Astrocyte (in vitro differentiated cells and primary cell): ENCODE measurements around the gene TRAPPC10. TPM values are rescaled to one million over a fixed set of nuclear protein-coding genes. Genes with fewer than 3 reads are reported as not detected.

ENCODE experiments used
- DNase-seq: peaks from one replicate; pipeline ENCODE4 v3.0.0-alpha.2; 2010; ENCODE audit warnings: low read depth
- FAIRE-seq: peaks from 2 replicates; lab custom pipeline; 2011; peaks lifted over from hg19 to GRCh38; lab: Jason Lieb, UNC
- H2AFZ ChIP-seq: 2 replicates; pipeline ENCODE4 v1.6.0; 2012; ENCODE audit warnings: low read depth, low read length, inconsistent platforms
- H3K27ac ChIP-seq: 2 replicates; pipeline ENCODE4 v1.5.1; 2011; ENCODE audit warnings: low read depth, low read length, inconsistent platforms
- H3K27me3 ChIP-seq: 2 replicates; pipeline ENCODE4 v1.6.0; 2011; ENCODE audit warnings: low read length, inconsistent platforms; ENCODE audit not compliant: insufficient read depth
- H3K36me3 ChIP-seq: 2 replicates; pipeline ENCODE4 v1.5.1; 2011; ENCODE audit warnings: low read length, inconsistent platforms; ENCODE audit not compliant: insufficient read depth
- H3K4me1 ChIP-seq: 2 replicates; pipeline ENCODE4 v1.5.1; 2011; ENCODE audit warnings: low read length, inconsistent platforms; ENCODE audit not compliant: insufficient read depth
- H3K4me2 ChIP-seq: 2 replicates; pipeline ENCODE4 v1.6.0; 2012; ENCODE audit warnings: low read length, inconsistent platforms
- H3K4me3 ChIP-seq: 2 replicates; pipeline ENCODE4 v1.5.1; 2011; ENCODE audit warnings: low read depth, mild to moderate bottlenecking, low read length, inconsistent platforms; ENCODE audit not compliant: insufficient read depth
- H3K79me2 ChIP-seq: 2 replicates; pipeline ENCODE4 v1.6.0; 2012; ENCODE audit warnings: mild to moderate bottlenecking, low read length, inconsistent platforms; ENCODE audit not compliant: insufficient read depth
- H3K9ac ChIP-seq: 2 replicates; pipeline ENCODE4 v1.6.0; 2012; ENCODE audit warnings: mild to moderate bottlenecking, low read length, inconsistent platforms
- H3K9me3 ChIP-seq: 2 replicates; pipeline ENCODE4 v1.5.1; 2012; ENCODE audit warnings: low read depth, mild to moderate bottlenecking, low read length, inconsistent platforms; ENCODE audit not compliant: insufficient read depth
- H4K20me1 ChIP-seq: 2 replicates; pipeline ENCODE4 v1.6.0; 2012; ENCODE audit warnings: low read length, inconsistent platforms; ENCODE audit not compliant: insufficient read depth
- H3K27ac Mint-ChIP-seq: one replicate; pipeline ENCODE4 v1.8.0; 2021; ENCODE audit warnings: mild to moderate bottlenecking, mixed read lengths; ENCODE audit not compliant: unreplicated experiment
- H3K27me3 Mint-ChIP-seq: one replicate; pipeline ENCODE4 v1.8.0; 2021; ENCODE audit warnings: low read depth, mixed read lengths; ENCODE audit not compliant: unreplicated experiment
- H3K36me3 Mint-ChIP-seq: one replicate; pipeline ENCODE4 v1.8.0; 2021; ENCODE audit warnings: low read depth, mixed read lengths; ENCODE audit not compliant: unreplicated experiment
- H3K4me1 Mint-ChIP-seq: one replicate; pipeline ENCODE4 v1.8.0; 2021; ENCODE audit warnings: low read depth, mixed read lengths; ENCODE audit not compliant: unreplicated experiment
- H3K4me3 Mint-ChIP-seq: one replicate; pipeline ENCODE4 v1.8.0; 2021; ENCODE audit warnings: mild to moderate bottlenecking, moderate library complexity, mixed read lengths; ENCODE audit not compliant: unreplicated experiment
- H3K9me3 Mint-ChIP-seq: one replicate; pipeline ENCODE4 v1.8.0; 2021; ENCODE audit warnings: mild to moderate bottlenecking, mixed read lengths; ENCODE audit not compliant: unreplicated experiment
- CTCF ChIP-seq: IDR thresholded peaks from 2 replicates; pipeline ENCODE4 v1.5.1; 2011; ENCODE audit warnings: low read depth, mild to moderate bottlenecking, inconsistent platforms, low read length, moderate library complexity; ENCODE audit not compliant: insufficient read depth
- EZH2 ChIP-seq: IDR thresholded peaks from 2 replicates; pipeline ENCODE4 v1.6.1; 2012; ENCODE audit warnings: mild to moderate bottlenecking, low read length, inconsistent platforms; ENCODE audit not compliant: insufficient read depth
- total RNA-seq: library from RNA; stranded (reverse); gene quantifications from 2 replicates; pipeline ENCODE4 v1.2.1, GENCODE V29; 2021

The TRAPPC10 gene
- total RNA-seq, 1 donor from 2014 or later = 45.7 TPM

DNA sequence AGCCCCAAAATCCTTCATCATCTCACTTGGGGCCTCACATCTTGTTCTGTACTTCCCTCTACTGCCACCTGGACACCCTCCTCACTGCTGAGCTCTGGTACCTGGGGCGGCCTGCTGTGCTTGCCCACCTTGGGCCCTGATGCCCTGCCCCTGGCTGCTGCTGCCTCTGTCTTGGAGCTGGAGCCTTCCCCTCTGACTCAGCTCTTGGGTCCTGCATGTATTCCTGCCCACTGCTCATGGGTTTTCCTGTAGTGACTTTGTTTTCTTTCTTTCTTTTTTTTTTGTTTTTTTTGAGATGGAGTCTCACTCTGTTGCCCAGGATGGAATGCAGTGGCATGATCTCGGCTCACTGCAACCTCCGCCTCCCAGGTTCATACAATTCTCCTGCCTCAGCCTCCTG lies 37.5 kb downstream of the TRAPPC10 start:
- no peak for FAIRE-seq
- no peak overlapping the region for H3K4me3 Mint-ChIP-seq
- H3K36me3 Mint-ChIP-seq = peaks cover 13% of the 10 kb centered on the region
- peaks cover 68% of the 10 kb centered on the region for H4K20me1 ChIP-seq
- H3K27me3 Mint-ChIP-seq = no peaks in the 10 kb centered on the region
- no peak overlapping the region for H3K4me2 ChIP-seq
- no peak overlapping the region for H2AFZ ChIP-seq
- no peak overlapping the region for H3K4me3 ChIP-seq
- H3K79me2 ChIP-seq = peaks cover 84% of the 10 kb centered on the region
- H3K4me1 ChIP-seq = peaks cover 11% of the 10 kb centered on the region
- DNase-seq = no peak
- H3K27ac Mint-ChIP-seq = no peak overlapping the region
- H3K36me3 ChIP-seq = peaks cover 2% of the 10 kb centered on the region
- no peak overlapping the region for H3K27ac ChIP-seq
- no peaks in the 10 kb centered on the region for H3K27me3 ChIP-seq
- TF ChIP-seq CTCF (no peak), EZH2 (no peak)
- peaks cover 15% of the 10 kb centered on the region for H3K4me1 Mint-ChIP-seq
- H3K9me3 Mint-ChIP-seq = no peaks in the 10 kb centered on the region
- no peaks in the 10 kb centered on the region for H3K9me3 ChIP-seq
- no peak overlapping the region for H3K9ac ChIP-seq

DNA sequence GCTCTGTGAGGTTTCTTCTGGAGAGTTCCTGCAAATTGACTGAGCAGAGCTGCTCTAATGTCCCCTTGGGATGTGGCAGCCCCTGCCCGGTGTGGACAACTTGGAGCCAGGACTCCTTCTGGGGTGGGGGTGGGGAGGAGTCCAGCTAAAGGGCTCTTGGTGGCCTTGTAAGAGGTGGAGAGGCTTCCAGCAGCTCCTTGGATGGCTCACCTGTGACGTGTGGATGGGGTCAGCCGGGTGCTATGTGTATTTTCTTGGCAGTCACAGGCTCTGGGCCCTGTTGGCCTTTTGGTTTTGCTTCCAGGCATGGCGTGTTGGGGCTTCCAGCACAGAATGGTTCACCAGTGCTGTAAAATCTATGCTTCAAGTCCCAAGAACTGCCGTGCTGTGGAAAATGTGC lies 38.2 kb downstream of the TRAPPC10 start:
- Histone ChIP-seq H3K9ac (no peak overlapping the region), H3K27me3 (no peaks in the 10 kb centered on the region), H3K9me3 (no peaks in the 10 kb centered on the region), H3K27ac (no peak overlapping the region), H3K4me3 (no peak overlapping the region), H2AFZ (no peak overlapping the region), H3K36me3 (peaks cover 2% of the 10 kb centered on the region), H4K20me1 (peaks cover 75% of the 10 kb centered on the region), H3K4me2 (no peak overlapping the region), H3K79me2 (peaks cover 88% of the 10 kb centered on the region), H3K4me1 (peaks cover 15% of the 10 kb centered on the region)
- Mint-ChIP-seq H3K4me3 (no peak overlapping the region), H3K4me1 (peaks cover 20% of the 10 kb centered on the region), H3K9me3 (no peaks in the 10 kb centered on the region), H3K27ac (no peak overlapping the region), H3K36me3 (peaks cover 13% of the 10 kb centered on the region), H3K27me3 (no peaks in the 10 kb centered on the region)
- DNase-seq (no peak), FAIRE-seq (no peak)
- TF ChIP-seq CTCF (no peak), EZH2 (no peak)

DNA sequence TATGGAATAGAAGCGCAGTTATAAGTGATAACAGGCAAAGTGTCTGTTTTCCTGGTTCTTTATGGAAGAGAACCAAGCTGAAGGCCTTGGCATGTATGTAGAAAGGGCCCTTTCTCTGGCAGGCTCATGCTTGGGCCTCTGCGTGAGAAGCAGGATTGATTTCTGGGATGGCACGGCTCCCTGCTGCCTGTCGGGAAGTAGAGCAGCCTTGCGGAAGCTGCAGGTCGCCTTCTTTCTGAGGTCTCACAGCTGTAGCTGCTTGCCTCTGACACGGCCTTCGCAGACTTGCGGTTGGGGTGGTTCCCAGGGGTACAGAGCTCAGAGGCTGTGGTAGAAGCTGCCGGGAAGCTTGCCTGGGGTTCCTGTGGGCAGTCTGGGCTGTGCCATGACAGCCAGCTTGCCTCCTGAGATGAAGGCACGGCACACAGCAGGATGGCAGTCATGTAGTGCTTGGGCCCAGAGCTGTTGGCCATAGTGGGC lies 39.4 kb downstream of the TRAPPC10 start:
- H3K4me1 ChIP-seq = peaks cover 15% of the 10 kb centered on the region
- H3K9me3 ChIP-seq = no peaks in the 10 kb centered on the region
- H3K27me3 Mint-ChIP-seq = no peaks in the 10 kb centered on the region
- no peaks in the 10 kb centered on the region for H3K27me3 ChIP-seq
- H3K4me3 ChIP-seq = no peak overlapping the region
- no peak overlapping the region for H2AFZ ChIP-seq
- peaks cover 71% of the 10 kb centered on the region for H4K20me1 ChIP-seq
- H3K27ac ChIP-seq = peak overlapping the region; percentile 48
- no peak overlapping the region for H3K27ac Mint-ChIP-seq
- H3K4me2 ChIP-seq = peak overlapping the region; percentile 2
- no peaks in the 10 kb centered on the region for H3K9me3 Mint-ChIP-seq
- H3K79me2 ChIP-seq = peaks cover 91% of the 10 kb centered on the region
- TF ChIP-seq CTCF = no peak
- no peak for TF ChIP-seq EZH2
- H3K9ac ChIP-seq = peak overlapping the region; percentile 31
- peaks cover 15% of the 10 kb centered on the region for H3K36me3 Mint-ChIP-seq
- H3K36me3 ChIP-seq = peaks cover 11% of the 10 kb centered on the region
- H3K4me3 Mint-ChIP-seq = no peak overlapping the region
- peaks cover 29% of the 10 kb centered on the region for H3K4me1 Mint-ChIP-seq
- DNase-seq (peak; percentile 37), FAIRE-seq (no peak)
